HEK293 (cell line): Measurements from ENCODE around the gene ARAP3.

Source experiments
- CTCF ChIA-PET: fragments of 350-600 bp; formaldehyde crosslinking; extraction: SDS; loops from one replicate; lab custom pipeline; 2021; ENCODE audit warnings: antibody characterized with exemption; lab: Yijun Ruan, JAX
- POLR2A ChIA-PET: fragments of 300-600 bp; formaldehyde crosslinking; extraction: SDS; loops from one replicate; lab custom pipeline; 2020; ENCODE audit warnings: antibody characterized with exemption, inconsistent platforms; lab: Yijun Ruan, JAX
- H3K27ac ChIP-seq: fragments of 200-500 bp; sonication (Bioruptor generic); 2 replicates; pipeline ENCODE4 v1.5.1; 2014; ENCODE audit warnings: low read depth, low read length, control low read depth, inconsistent platforms; ENCODE audit errors: extremely low read depth
- H3K36me3 ChIP-seq, 2 experiments: fragments of 200-500 bp in 1 of 2; sonication (Bioruptor generic) in 1 of 2; 1 replicate in 1 of 2; 2 replicates in 1 of 2; pipeline ENCODE4 v1.5.1; 2014 to 2017; ENCODE audit warnings: inconsistent platforms in 2 of 2, low read length in 2 of 2; ENCODE audit not compliant: control insufficient read depth in 2 of 2, insufficient read depth in 1 of 2
- H3K4me1 ChIP-seq: fragments of 200-500 bp; sonication (Bioruptor generic); 2 replicates; pipeline ENCODE4 v1.5.1; 2014; ENCODE audit warnings: mild to moderate bottlenecking, low read length, inconsistent platforms; ENCODE audit not compliant: control insufficient read depth, insufficient read depth
- H3K4me3 ChIP-seq: 2 replicates; pipeline ENCODE4 v1.5.1; 2011; ENCODE audit warnings: low read depth, mild to moderate bottlenecking, control low read depth, low read length, moderate library complexity
- H3K9me3 ChIP-seq: fragments of 200-500 bp; sonication (Bioruptor generic); 2 replicates; pipeline ENCODE4 v1.5.1; 2014; ENCODE audit warnings: low read depth, low read length, inconsistent platforms; ENCODE audit not compliant: control insufficient read depth, insufficient read depth
- KLF10 ChIP-seq: fragments of 450-650 bp; IDR thresholded peaks from 2 replicates; pipeline ENCODE4 v1.5.1; 2018; ENCODE audit warnings: missing biosample characterization, mild to moderate bottlenecking, missing genetic modification characterization
- PRDM4 ChIP-seq: fragments of 450-650 bp; formaldehyde crosslinking; IDR thresholded peaks from 2 replicates; pipeline ENCODE4 v1.5.1; 2017; ENCODE audit warnings: missing biosample characterization, missing genetic modification characterization
- ZBTB1 ChIP-seq: fragments of 450-650 bp; formaldehyde crosslinking; IDR thresholded peaks from 2 replicates; pipeline ENCODE4 v1.5.1; 2016; ENCODE audit warnings: missing biosample characterization, missing genetic modification characterization
- ZBTB8A ChIP-seq: fragments of 450-650 bp; formaldehyde crosslinking; IDR thresholded peaks from 2 replicates; pipeline ENCODE4 v1.5.1; 2016; ENCODE audit warnings: missing biosample characterization, missing genetic modification characterization
- ZNF114 ChIP-seq: fragments of 450-650 bp; formaldehyde crosslinking; IDR thresholded peaks from 2 replicates; pipeline ENCODE4 v1.5.0; 2017; ENCODE audit warnings: missing biosample characterization, missing genetic modification characterization
- ZNF324 ChIP-seq: fragments of 450-650 bp; formaldehyde crosslinking; IDR thresholded peaks from 2 replicates; pipeline ENCODE4 v1.5.1; 2016; ENCODE audit warnings: missing biosample characterization, missing genetic modification characterization
- ZNF48 ChIP-seq: fragments of 450-650 bp; formaldehyde crosslinking; IDR thresholded peaks from 2 replicates; pipeline ENCODE4 v1.5.1; 2016; ENCODE audit warnings: missing biosample characterization, missing genetic modification characterization
- ZNF488 ChIP-seq: fragments of 450-650 bp; formaldehyde crosslinking; IDR thresholded peaks from 2 replicates; pipeline ENCODE4 v1.5.1; 2016; ENCODE audit warnings: missing biosample characterization, missing genetic modification characterization
- ZNF544 ChIP-seq: fragments of 450-650 bp; formaldehyde crosslinking; IDR thresholded peaks from 2 replicates; pipeline ENCODE4 v1.5.0; 2017; ENCODE audit warnings: missing biosample characterization, missing genetic modification characterization
- ZNF560 ChIP-seq: fragments of 450-650 bp; formaldehyde crosslinking; IDR thresholded peaks from 2 replicates; pipeline ENCODE4 v1.5.1; 2017; ENCODE audit warnings: missing biosample characterization, missing genetic modification characterization, borderline replicate concordance
- ZNF623 ChIP-seq: fragments of 450-650 bp; formaldehyde crosslinking; IDR thresholded peaks from 2 replicates; pipeline ENCODE4 v1.5.1; 2016; ENCODE audit warnings: missing biosample characterization, missing genetic modification characterization
- ZNF639 ChIP-seq: fragments of 450-650 bp; formaldehyde crosslinking; IDR thresholded peaks from 2 replicates; pipeline ENCODE4 v1.5.1; 2016; ENCODE audit warnings: missing biosample characterization, missing genetic modification characterization
- ZNF747 ChIP-seq: fragments of 450-650 bp; formaldehyde crosslinking; IDR thresholded peaks from 2 replicates; pipeline ENCODE4 v1.5.1; 2016; ENCODE audit warnings: missing biosample characterization, missing genetic modification characterization
- ZNF768 ChIP-seq: fragments of 450-650 bp; formaldehyde crosslinking; IDR thresholded peaks from 2 replicates; pipeline ENCODE4 v1.5.1; 2018; ENCODE audit warnings: missing biosample characterization, mild to moderate bottlenecking, missing genetic modification characterization
- ZNF777 ChIP-seq: fragments of 450-650 bp; formaldehyde crosslinking; IDR thresholded peaks from 2 replicates; pipeline ENCODE4 v1.5.1; 2017; ENCODE audit warnings: missing biosample characterization, missing genetic modification characterization, borderline replicate concordance
- ZSCAN18 ChIP-seq: fragments of 450-650 bp; formaldehyde crosslinking; IDR thresholded peaks from 2 replicates; pipeline ENCODE4 v1.5.1; 2016; ENCODE audit warnings: missing biosample characterization, missing genetic modification characterization

ARAP3 gene

GRCh38 chr5:141634720-141635119 lies 47.3 kb downstream of the ARAP3 start:
- ChIA-PET CTCF (interaction anchor here (0.6 to 12.5 kb wide), 6 partner anchors 15 to 923 kb away, joined by 3 to 125 read pairs (median 4); partner anchors contain the start of gene DIAPH1), POLR2A (interaction anchor here (1.4 kb wide), 1 partner anchor 16 kb away, joined by 4 read pairs; the partner anchor contains the start of gene DIAPH1)
- Histone ChIP-seq H3K27ac (no peak overlapping the region), H3K4me3 (no peak overlapping the region)
- TF ChIP-seq ZNF560 (tag by site-specific recombination): no peak
- no peak for TF ChIP-seq ZSCAN18 (tag by site-specific recombination)
- no peak for TF ChIP-seq ZNF747 (tag by site-specific recombination)
- no peak for TF ChIP-seq ZNF639 (tag by site-specific recombination)
- no peak for TF ChIP-seq ZBTB1 (tag by site-specific recombination)
- TF ChIP-seq, all 188 proteins: peak for 0
- H3K4me1 ChIP-seq: peaks cover 6% of the 10 kb centered on the region
- peaks cover 30 to 44% of the 10 kb centered on the region in 2 experiments for H3K36me3 ChIP-seq
- H3K9me3 ChIP-seq: no peaks in the 10 kb centered on the region

- peaks cover 6% of the 10 kb centered on the region for H3K4me1 ChIP-seq
- no peak for TF ChIP-seq ZNF488 (tag by site-specific recombination)
- TF ChIP-seq ZNF623: peak; percentile 36; the same call in 1 of the 2 replicates
- ChIA-PET POLR2A (interaction anchor here (0.7 to 1.4 kb wide), 4 partner anchors 9 to 42 kb away, joined by 4 to 7 read pairs (median 4); partner anchors contain the start of gene DIAPH1), CTCF (interaction anchor here (0.7 to 12.5 kb wide), 6 partner anchors 14 to 122 kb away, joined by 3 to 125 read pairs (median 4); partner anchors contain the start of gene DIAPH1)
- H3K9me3 ChIP-seq: no peaks in the 10 kb centered on the region
- no peak overlapping the region for H3K27ac ChIP-seq
- H3K36me3 ChIP-seq: peaks cover 31 to 47% of the 10 kb centered on the region in 2 experiments
- H3K4me3 ChIP-seq: no peak overlapping the region
These were observed 48.0 kb downstream of the ARAP3 start for GRCh38 chr5:141633871-141634561.

GRCh38 chr5:141632650-141633049 lies 49.4 kb downstream of the ARAP3 start:
- no peak for TF ChIP-seq ZNF48 (tag by site-specific recombination)
- 0 out of 2 replicates have a peak, but pooled peaks have one; percentile 21 for TF ChIP-seq ZBTB8A
- Histone ChIP-seq H3K27ac (no peak overlapping the region), H3K4me3 (no peak overlapping the region), H3K36me3 (peaks cover 35 to 57% of the 10 kb centered on the region in 2 experiments), H3K9me3 (no peaks in the 10 kb centered on the region), H3K4me1 (peaks cover 6% of the 10 kb centered on the region)
- CTCF ChIA-PET: interaction anchor here (0.6 to 12.5 kb wide), 6 partner anchors 13 to 69 kb away, joined by 3 to 125 read pairs (median 5); partner anchors contain the start of gene DIAPH1
- POLR2A ChIA-PET: no interaction called here

- Histone ChIP-seq H3K27ac (no peak overlapping the region), H3K4me1 (peaks cover 6% of the 10 kb centered on the region), H3K9me3 (no peaks in the 10 kb centered on the region), H3K4me3 (no peak overlapping the region), H3K36me3 (peaks cover 39 to 77% of the 10 kb centered on the region in 2 experiments)
- ChIA-PET POLR2A (no interaction called here), CTCF (interaction anchor here (2.5 to 12.5 kb wide), 3 partner anchors 11 to 39 kb away, joined by 16 to 125 read pairs (median 18); partner anchors contain the start of gene DIAPH1)
- TF ChIP-seq PRDM4 (tag by site-specific recombination): no peak
- TF ChIP-seq KLF10: no peak
- TF ChIP-seq ZNF777: no peak
- TF ChIP-seq ZNF114 (tag by site-specific recombination): no peak
- no peak for TF ChIP-seq ZNF768
- TF ChIP-seq ZNF544: no peak
- no peak for TF ChIP-seq ZNF324 (tag by site-specific recombination)
These were observed 51.4 kb downstream of the ARAP3 start for GRCh38 chr5:141630570-141631140.
